CD4-positive, alpha-beta T cell treated with Interleukin-6 for 4 hours (primary cell): ENCODE results near the gene UNC13D.
A peak's percentile ranks its signal among the peaks of the same experiment; 100 is the strongest.
"Not testable (repeated sequence)": the region's sequence is repeated elsewhere in the genome, so short reads cannot be mapped to it uniquely, and the experiment has no call there.

Experiments used
- DNase-seq: peaks from one replicate; pipeline ENCODE4 v3.0.0-alpha.2; 2020; ENCODE audit warnings: mixed read lengths

Gene UNC13D

DNA sequence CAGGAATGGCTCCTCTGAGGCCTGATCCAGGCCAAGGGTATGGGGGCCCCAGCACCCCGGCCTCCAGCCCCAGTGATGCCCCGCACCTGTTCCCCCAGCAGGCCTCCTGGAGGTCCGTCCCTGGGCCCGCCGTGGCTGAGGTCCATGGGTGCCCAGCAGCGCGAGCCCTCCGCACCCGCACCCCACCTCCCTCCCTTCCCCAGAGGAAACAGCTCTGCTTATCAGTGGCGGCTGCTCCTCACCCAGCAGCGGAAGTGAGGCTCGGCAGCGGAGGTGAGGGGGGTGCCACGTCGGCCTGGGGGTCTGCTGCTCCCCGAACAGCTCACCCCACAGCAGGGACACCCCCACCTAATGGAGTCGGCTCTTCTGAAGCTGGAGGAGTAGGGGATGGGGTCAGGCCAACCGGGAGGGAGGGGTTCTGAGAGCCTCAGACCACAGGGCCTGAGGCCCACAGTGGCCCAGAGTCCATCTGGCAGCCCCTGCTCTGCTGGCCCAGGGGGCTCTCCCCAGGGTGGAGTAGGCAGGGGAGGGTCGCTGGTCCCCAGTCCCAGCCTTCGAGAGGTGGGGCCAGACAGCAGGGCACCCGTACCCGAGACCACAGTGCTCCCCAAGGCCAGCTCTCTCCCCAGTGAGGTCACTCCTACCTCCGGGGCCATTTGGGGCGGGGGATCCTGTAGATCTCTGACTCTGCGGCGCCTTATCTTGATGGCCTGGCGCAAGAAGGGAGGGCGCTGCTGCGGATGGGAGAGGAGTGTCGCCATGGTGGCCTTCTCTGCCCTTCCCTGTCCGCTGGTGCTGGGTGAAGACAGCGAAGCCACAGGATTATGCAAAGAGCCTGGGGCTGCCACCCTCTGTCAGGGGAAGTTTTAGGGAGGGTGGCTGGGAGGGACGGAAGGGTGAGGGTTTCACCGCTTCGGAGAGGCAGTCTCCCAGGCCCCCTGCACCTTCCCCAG, at the start of gene UNC13D:
UNC13D (minus strand) TSS at position 828 of the 953 bp plus-strand sequence; CDS start at position 761, 67 bp downstream.
- peak; percentile 78 for DNase-seq

DNA sequence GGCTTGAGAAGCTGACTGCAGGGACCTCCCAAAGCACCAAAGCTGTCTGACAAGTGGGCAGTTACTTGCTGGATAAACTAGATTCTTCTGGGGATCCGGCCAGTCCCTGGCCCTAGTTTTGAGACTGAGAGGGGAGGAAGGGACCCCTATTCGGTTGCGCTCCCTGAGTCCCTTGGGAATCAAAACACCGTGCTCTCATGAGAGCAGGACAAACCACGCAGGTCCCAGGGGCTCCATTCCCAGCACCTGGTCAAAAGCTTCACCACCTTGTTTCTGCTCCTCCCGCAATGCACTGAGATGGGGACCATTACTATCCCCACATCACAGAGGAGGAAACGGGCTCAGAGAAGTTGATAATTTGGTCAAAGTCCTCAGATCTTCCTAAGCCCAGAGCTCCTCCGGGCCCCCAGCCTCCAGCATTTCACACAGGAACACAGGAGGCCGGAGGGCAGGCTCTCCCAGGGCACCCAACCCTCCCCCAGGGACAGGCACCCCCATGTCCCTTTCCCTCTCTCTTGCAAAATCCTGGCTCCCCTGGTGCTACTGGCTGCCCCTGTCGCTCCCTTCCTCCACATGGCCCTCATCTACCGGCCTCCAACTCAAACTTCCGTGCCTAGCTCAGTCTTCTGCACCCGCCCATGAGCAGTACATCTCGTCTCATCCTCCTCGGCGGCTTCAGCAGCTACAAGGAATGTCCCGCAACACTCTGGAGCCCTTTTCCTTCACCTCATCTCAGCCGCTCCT, 49.3 kb upstream of the UNC13D start:
- DNase-seq = no peak

DNA sequence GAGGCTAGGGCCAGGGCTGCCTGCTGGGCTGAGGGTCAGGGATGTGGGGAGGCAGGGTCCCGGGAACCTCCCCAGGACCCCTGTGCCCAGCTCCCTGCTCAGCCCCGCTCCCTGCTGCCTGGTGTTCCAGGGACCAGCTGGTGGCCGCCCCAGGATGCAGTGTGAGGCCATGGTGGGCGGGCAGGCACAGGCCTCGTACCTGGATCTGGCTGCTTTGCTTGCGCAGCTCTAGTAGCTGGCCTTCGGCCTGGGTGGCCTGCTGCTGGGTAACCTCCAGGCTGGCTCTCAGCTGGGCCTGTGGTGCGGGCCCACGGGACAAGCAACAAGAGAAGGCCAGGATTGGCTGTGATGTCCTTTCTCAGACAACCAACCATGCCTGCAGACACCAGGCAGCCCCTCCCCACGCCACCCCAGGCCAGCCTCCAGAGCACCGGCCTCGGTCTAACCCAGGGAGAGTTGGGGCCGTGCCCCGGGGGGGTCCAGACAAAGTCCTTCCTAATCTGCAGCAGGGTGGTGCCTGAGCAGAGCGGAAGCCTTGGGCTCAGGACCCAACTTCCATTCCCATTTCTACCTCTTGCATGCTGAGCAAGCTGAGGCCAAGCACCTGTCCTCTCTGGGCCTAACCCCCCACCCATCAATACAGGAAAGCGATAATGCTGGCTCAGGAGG, 48.5 kb upstream of the UNC13D start:
- DNase-seq = no peak

DNA sequence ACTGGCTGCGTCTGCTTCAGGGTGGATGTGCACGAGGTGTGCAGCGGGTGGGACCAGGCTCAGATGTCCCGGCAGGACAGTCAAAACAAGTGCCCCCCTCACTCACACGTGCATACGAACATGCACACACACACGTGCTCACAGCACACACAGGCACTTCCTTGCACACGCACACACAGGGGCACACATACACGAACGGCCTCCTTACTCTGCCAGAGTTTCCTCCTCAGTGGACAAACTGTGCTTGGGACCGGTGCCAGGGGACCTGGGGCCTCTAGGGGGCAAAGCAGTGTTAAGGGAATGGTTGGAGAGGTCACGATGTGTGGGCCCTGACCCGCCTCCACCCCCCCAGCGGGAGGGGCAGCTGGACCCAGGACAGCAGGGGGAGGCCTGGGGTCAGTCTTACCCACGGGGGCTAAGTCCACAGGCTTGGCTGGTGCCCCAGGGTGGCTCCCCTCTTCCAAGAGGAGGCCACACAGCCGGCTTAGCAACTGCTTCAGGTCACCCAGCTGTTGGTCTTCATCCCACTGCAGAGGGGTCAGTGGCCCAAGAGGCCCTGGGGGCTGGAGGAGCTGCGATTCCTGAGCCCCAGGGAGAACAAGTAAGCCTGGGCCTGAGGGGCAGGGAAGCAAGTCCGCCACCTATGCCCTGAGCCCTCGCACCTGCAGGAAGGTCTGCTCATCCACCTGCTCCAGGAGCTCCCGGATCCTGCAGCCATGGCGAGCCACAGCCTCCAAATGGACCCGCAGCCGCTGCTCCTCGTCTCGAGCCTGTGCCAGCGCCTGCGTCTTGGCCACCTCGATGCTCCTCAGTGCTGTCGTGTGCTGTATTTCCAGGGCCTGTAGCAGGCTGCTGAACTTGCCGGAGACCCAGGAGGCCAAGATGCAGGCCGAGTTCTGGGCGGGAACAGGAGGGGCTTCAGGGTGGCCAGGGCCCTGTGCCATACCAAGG, 47.7 kb upstream of the UNC13D start:
- no peak for DNase-seq

DNA sequence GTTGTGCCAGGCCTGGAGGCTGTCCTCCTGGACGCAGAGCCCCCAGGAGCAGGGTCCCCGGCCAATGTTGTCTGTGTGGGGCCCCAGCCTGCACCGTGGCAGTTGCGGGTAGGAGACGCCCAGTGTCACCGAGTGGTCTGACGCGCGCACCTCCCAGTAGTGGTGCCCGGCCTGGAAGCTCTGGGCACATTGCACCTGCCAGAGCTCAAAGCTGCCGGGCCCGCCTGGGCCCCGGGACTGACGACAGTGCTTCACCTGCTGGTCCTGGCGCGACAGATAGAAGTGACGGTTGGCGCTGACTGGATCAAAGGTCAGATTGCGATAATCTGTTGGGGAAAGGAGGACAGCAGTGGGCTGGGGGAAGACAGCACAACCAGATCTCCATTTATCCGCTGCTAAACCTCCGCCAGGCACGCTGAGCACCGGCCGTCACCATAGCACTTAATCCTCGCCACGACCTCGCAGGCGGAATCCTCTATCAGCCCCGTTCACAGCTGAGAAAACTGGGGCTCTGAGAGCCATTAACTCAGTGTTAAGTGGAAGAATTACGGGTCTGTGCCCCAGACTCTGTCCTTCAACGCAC, 46.9 kb upstream of the UNC13D start:
- no peak for DNase-seq

DNA sequence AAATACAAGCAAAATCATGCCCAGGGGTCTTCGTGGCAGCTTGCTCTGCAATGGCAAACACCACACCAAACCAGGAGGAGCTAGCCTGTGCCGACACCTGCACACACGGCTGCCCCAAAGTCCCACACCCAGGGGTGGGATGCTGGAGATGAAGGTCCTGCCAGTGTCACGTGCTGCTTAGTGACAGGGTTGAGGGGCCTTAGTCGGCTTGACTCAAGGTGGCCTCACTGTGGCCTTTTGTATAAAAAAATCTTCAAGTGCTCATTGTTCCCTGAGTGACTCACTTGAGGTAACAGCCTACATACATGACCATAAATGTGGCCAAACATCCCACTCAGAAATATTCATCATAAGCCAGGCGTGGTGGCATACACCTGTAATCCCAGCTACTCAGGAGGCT, 45.2 kb upstream of the UNC13D start:
- no peak for DNase-seq

DNA sequence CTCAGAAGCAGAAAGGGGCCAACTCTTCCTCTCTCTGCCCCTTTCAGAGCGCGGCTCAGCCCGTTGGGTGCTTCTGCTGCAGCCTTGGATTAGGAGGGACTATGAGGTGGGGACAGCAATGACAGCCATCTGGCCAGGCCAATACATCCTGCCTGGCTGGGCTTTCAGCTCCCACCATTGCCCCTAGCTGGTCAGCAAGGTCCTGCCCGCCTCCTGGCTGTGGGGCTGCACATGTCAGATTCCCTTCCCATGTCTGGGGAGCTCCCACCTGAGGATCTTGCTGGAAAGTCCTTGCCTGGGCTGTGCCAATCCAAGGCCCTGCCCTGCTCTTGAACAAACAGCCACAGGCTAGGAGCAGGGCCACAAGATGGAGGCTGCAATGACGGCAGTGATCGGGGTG, 44.3 kb upstream of the UNC13D start:
- no peak for DNase-seq

DNA sequence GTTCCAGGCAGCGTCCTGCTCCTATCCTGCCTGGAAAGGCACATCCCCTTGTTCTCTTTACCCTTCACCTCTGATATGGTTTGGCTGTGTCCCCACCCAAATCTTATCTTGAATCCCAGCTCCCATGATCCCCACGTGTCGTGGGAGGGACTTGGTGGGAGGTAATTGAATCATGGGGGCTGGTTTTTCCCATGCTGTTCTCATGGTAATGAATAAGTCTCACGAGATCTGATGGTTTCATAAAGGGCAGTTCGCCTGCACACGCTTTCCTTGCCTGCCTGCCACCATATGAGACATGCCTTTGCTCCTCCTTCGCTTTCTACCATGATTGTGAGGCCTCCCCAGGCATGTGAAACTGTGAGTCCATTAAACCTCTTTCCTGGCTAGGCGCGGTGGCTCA, 41.7 kb upstream of the UNC13D start:
- DNase-seq = not testable (repeated sequence)

DNA sequence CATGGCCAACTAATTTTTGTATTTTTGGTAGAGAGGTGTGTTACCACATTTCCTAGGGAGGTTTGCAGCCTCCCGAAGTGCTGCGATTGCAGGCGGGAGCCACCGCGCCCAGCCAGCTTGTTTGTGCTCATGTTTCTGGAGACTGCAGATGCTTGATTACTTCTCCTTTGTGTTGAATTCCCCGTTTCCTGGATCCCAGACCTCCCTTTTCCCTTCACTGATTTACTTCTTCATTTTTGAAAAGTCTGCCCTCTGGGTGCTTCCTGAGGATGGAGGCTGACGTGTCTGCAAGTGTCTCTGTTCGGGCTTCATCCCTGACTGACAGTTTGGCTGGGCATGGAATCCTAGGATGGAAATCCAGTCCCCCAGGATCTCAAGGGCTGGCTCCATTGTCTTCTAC, 41.2 kb upstream of the UNC13D start:
- no peak for DNase-seq

DNA sequence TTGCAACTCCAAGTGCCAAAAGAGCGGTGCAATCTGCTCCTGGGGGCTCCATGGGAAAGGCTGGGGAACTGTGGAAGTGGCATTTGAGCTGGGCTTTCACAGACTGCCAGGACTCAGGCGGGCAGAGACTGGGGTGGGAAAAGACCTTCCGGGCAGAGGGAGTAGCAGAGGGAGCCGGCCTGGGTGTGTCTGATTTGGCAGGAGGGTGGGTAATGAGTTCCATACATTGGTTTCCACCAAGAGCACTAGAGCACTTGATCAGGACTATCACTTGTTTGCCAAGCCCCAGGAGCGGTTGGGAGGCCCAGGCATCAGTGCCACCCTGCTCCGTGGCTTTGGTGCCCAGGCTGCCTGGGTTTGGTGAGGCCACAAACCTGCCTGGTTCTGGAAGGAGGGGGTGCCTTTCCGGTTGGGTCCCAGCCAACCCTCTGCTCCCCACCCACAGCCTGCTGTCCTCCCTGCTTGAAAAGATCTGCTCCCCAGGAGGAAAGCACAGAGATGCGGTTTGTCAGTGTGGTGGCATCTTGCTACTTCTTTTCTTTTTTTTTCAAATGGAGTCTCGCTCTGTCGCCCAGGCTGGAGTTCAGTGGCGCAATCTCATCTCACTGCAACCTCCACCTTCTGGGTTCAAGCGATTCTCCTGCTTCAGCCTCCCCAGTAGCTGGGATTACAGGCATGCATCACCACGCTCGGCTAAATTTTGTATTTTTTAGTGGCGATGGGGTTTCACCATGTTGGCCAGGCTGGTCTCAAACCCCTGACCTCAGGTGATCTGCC, 37.7 kb upstream of the UNC13D start:
- no peak for DNase-seq

DNA sequence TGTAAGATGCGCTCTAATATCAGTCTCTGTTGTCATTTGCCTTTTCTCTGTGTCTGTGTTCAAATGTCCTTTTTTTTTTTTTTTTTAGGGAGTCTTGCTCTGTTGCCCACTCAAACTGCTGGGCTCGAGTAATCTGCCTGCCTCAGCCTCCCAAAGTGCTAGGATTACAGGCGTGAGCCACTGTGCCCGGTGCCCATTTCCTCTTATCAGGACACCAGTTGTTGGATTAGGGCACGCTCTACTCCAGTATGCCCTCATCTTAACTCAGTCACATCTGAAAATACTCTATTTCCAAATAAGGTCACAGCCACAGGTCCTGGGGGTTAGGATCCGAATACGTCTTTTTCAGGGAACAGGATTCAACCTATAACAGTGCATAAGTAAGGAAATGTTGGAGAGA, 36.1 kb upstream of the UNC13D start:
- no peak for DNase-seq

DNA sequence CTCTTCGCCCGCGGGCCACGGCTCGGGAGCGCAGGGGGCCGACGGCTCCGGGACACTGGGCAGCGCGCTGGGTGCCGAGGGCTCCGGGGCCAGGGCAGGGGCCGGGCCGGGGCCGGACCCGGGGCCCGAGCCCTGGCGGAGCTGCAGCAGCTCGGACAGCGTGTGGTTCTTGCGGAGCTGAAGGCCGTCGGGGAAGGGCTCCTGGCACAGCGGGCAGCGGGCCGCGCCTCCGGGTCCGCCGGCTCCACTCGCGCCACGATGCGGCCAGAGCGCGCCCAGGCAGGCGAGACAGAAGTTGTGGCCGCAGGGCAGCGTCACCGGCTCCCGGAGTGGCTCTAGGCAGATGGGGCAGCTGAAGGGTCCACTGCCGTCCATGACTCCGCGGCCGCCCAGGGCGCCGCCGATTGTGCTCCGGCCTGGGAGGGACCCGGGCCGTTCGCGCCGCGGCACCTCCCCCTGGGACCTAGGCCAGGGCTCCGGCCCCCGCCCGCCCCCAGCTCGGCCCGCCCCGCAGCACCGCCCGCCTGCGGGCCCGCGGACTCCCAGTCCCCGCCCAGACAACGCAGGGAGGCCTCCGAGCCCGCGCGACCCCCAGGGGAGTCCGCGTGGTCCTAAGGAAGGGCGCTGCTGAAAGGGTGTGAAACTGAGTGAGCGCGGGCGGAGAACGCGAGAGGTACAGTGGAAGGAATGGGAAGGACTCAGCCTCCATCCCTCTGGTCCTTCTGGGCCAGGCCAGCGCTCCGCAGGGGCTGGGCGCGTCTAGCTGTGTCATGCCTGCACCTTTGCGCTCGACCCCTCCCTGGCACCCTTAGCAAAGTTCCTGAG, 34.2 kb upstream of the UNC13D start, which contains the start of gene TRIM47:
TRIM47 (minus strand) TSS at position 408 of the 825 bp plus-strand sequence; CDS start at position 375, 33 bp downstream.
- DNase-seq = no peak

DNA sequence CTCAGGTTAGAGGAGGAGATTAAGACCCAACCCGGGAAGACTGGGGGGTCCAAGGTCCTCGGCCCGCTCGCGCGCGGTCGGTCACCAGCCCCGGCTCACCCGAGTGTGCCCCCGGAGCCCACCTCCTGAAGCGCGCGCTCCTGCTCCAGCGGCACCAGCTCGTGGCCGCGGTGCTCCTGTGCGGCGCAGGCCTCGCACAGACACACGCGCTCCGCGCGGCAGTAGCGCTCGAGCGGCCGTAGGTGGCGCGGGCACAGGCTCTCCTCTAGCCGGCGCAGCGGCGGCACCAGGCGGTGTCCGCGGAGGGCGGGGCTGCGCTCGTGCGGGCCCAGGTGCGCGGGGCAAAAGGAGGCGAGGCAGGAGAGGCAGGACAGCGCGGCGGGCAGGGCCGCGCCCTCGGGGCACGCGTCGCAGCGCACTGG, 33.6 kb upstream of the UNC13D start:
- peak; percentile 80 for DNase-seq

DNA sequence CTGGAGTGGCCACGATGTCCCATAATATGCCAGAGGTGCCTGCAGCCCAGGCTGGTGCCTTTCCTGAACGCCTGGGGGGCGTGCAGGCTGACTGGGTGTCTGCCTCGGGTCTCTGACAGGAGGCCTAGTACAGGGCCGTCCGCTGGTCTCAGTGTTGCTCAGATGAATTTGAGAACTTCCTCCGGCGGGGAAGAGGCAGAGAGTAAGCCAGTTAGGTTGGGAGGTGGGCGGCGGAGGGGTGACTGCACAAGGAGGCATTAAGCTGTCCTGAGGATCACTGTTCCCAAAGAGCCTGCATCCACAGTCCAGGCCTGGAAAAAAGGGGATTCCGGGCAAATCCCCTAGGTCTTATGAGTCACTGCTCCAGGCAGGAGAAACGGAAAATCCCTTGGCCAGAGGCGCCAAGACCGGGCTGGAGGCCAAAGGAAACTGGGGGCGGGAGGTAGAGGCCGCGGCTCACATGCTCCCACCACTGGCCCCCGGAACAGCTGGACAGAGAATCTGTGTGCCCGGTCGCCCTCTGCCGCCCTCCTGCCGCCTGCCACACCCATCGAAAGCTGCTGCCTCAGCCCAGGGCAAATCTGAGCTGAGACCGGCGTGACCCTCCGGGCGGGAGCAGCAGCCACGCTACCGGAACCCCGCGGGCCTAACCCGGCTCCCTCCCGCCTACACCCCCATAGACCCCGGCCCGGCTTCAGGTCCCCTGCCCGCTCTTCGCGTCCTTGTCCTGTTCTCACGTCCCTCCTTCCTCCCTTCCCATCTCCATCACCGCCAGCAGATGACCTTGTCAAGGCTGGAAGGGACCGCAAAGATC, 32.9 kb upstream of the UNC13D start:
- DNase-seq = peak; percentile 50

DNA sequence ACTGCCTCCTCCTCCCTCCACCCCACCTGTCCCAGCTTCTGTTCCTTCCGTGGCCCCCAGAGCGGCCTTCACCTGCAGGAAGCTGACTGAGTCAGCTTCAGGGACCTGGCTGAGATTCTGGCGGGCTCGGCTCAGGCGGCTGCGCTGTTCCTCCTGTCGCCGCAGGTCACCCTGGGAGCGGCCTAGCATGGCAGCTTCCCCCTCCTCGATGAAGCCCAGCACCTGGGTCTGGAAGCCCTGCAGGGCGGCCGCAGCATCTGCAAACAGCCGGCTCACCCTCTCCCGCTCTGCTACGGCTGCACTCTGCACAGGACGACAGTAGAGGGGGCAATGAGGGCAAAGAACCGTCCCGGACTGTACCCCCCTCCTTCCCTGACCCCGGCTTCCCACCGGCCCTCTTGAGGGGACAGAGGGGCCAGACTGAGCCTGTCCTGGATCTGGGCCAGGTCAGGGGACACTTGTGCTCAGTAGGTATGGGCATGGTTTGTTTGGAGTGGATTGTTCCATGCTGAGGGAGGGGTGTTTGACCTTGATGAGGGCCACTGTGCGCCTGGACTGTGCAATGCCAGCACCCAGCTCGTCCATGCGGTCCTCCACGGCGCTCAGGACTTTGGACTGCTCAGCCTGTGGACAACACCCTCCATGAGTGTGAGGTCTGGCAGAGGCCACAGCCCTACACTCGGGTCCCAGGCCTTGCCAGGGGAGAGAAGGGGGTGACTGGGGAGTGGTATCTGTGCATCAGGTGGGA, 32.2 kb upstream of the UNC13D start:
- DNase-seq = peak; percentile 93

DNA sequence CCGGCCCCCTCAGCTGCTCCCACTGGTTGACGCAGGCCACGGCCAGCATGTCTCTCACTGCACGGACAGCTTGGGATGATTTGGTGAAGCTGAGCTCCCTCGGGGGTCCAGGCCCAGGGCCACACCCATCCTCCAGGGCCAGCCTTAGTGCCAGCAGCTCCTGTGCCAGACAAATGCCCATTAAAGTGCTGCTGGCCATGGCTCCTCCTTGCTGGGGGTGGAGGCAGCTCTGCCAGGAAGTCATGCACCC, 31.7 kb upstream of the UNC13D start:
- no peak for DNase-seq

DNA sequence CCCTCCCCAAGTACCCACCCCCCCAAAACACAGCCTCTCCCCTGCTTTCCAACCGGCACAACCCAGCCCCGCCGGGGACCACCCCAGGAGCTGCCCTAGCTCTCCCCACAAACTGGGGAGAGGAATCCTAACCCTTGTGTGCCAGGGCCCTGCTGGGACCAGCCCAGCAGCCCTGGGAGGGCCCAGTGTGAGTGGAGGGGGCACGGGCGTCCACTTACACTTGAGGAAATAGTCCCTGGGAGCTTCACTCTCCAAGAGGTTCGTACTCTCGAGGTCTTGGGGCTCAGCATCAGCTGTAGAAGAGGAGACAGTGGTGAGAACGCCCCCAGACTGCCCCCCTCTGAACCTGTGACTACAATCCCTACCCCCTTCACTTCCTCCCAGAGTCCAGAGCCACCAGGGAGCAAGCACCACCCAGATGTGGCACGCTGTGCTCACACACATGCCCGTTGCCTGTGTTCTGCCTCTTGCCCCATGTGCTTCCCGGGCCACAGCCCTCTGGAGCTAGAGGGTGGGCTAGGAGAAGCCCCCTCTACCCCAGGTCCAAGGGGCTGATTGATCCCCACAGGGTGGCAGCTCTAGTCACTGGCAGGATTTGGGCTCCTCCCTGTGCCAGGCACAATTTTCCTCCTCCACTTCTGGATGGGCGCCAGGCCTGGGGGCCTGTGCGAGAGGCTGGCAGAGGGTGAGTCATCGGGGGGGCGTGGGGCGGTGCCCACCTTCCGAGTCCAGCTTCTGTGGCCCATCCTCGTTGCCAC, 31.2 kb upstream of the UNC13D start:
- DNase-seq = no peak
